AG04449 (cell line): ENCODE results near the gene SDC1.

Experiments
- CTCF ChIA-PET: fragments of 350-600 bp; formaldehyde crosslinking; extraction: SDS; loops from one replicate; lab custom pipeline; 2021; ENCODE audit warnings: antibody characterized with exemption; lab: Yijun Ruan, JAX
- POLR2A ChIA-PET: fragments of 400-600, 350-600 bp; formaldehyde crosslinking; extraction: SDS; loops from one replicate; lab custom pipeline; 2020; ENCODE audit warnings: antibody characterized with exemption, inconsistent platforms; lab: Yijun Ruan, JAX
- DNase-seq: peaks from one replicate; pipeline ENCODE4 v3.0.0-alpha.2; 2010; ENCODE audit warnings: low read depth, low spot score
- H3K4me3 ChIP-seq: 2 replicates; pipeline ENCODE4 v1.5.1; 2011; ENCODE audit warnings: low read depth, mild to moderate bottlenecking, control low read depth, low read length
- CTCF ChIP-seq: IDR thresholded peaks from one replicate; pipeline ENCODE4 v1.5.1; 2011; ENCODE audit warnings: mild to moderate bottlenecking, moderate library complexity, low read length, control low read depth, inconsistent platforms; ENCODE audit not compliant: insufficient read depth; ENCODE audit errors: missing control alignments

The SDC1 gene

GRCh38 chr2:20164734-20165478 lies 60.0 kb downstream of the SDC1 start:
- TF ChIP-seq CTCF = no peak
- H3K4me3 ChIP-seq = no peak overlapping the region
- no peak for DNase-seq
- POLR2A ChIA-PET = no interaction called here
- CTCF ChIA-PET = no interaction called here

GRCh38 chr2:20164061-20164733 lies 60.7 kb downstream of the SDC1 start:
- ChIA-PET CTCF (interaction anchor here (1.2 kb wide), 1 partner anchor 26 kb away, joined by 3 read pairs; no protein-coding TSS in a partner anchor), POLR2A (no interaction called here)
- no peak overlapping the region for H3K4me3 ChIP-seq
- no peak for TF ChIP-seq CTCF
- no peak for DNase-seq

GRCh38 chr2:20159411-20160070 lies 65.4 kb downstream of the SDC1 start:
- ChIA-PET CTCF (interaction anchor here (1.1 kb wide), 1 partner anchor 37 kb away, joined by 3 read pairs; no protein-coding TSS in a partner anchor), POLR2A (no interaction called here)
- no peak for TF ChIP-seq CTCF
- DNase-seq = no peak
- no peak overlapping the region for H3K4me3 ChIP-seq

- no peak overlapping the region for H3K4me3 ChIP-seq
- no peak for DNase-seq
- ChIA-PET POLR2A (no interaction called here), CTCF (interaction anchor here (1.6 kb wide), 1 partner anchor 33 kb away, joined by 4 read pairs; no protein-coding TSS in a partner anchor)
- TF ChIP-seq CTCF = no peak
Observed at GRCh38 chr2:20157193-20157891, 67.6 kb downstream of the SDC1 start.

GRCh38 chr2:20156836-20157192 lies 68.1 kb downstream of the SDC1 start:
- DNase-seq = no peak
- CTCF ChIA-PET = no interaction called here
- H3K4me3 ChIP-seq = no peak overlapping the region
- POLR2A ChIA-PET = no interaction called here
- TF ChIP-seq CTCF = no peak
